ENCODE results near the gene RFC1.

The RFC1 gene

DNA sequence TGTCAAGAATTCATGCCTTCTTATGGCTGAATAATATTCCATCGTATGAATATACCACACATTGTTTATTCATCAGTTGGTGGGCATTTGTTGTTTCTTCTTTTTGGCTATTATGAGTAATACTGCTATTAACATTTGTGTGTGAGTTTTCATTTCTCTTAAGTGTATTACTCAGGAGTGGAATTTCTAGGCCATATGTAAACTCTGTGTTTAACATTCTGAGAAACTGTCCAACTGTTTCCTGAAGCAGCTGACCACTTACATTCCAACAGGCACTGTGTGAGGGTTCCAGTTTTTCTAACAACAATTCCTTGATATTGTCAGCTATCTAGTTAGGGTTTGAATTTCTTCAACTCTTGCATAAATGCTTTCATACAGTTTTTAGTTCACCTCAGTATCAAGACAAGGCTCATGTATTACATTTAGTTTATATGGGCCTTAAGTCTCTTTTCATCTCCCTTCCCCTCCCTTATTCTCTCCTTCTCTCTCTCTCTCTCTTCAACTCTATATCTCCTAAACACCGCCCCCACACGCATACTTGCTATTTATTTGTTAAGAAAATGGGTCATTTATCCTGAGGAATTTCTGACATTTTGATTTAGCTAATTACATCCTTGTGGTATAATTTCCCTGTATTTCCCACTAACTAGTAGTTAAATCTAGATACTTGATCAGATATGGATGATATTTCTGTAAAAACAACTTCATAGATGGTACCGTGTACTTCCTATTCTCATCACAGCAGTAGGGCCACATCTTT is 106.4 kb downstream of the RFC1 start:
- Histone ChIP-seq H3K79me2 (ENCODE audit: control insufficient read depth, low read length) (no peaks in the 10 kb centered on the region), H3K9me2 (replicated peaks; ENCODE audit: control insufficient read depth, low read length) (no peaks in the 10 kb centered on the region), H3K4me2 (ENCODE audit: low read length) (no peak overlapping the region), H4K20me1 (ENCODE audit: control insufficient read depth, insufficient read depth, low read depth, low read length) (no peaks in the 10 kb centered on the region), H3K27me3 (ENCODE audit: control insufficient read depth, low read length) (no peaks in the 10 kb centered on the region), H3K9me3 (ENCODE audit: control insufficient read depth, insufficient read depth, low read length) (no peaks in the 10 kb centered on the region), H3K27ac (ENCODE audit: low read depth, low read length) (no peak overlapping the region), H3F3A (ENCODE audit: control insufficient read depth, insufficient read depth) (peaks cover 5% of the 10 kb centered on the region; the same call in 1 of the 2 replicates), H3K4me1 (ENCODE audit: control insufficient read depth, low read length) (no peaks in the 10 kb centered on the region), H3K4me3 (ENCODE audit: low read length) (no peak overlapping the region), H3K36me3 (ENCODE audit: control insufficient read depth, low read length) (peaks cover 24% of the 10 kb centered on the region)
- no peak for TF ChIP-seq EZH2phosphoT487 (IDR thresholded peaks at IDR 0.05; ENCODE audit: borderline replicate concordance, low read length)
- TF ChIP-seq, protein P1, sequence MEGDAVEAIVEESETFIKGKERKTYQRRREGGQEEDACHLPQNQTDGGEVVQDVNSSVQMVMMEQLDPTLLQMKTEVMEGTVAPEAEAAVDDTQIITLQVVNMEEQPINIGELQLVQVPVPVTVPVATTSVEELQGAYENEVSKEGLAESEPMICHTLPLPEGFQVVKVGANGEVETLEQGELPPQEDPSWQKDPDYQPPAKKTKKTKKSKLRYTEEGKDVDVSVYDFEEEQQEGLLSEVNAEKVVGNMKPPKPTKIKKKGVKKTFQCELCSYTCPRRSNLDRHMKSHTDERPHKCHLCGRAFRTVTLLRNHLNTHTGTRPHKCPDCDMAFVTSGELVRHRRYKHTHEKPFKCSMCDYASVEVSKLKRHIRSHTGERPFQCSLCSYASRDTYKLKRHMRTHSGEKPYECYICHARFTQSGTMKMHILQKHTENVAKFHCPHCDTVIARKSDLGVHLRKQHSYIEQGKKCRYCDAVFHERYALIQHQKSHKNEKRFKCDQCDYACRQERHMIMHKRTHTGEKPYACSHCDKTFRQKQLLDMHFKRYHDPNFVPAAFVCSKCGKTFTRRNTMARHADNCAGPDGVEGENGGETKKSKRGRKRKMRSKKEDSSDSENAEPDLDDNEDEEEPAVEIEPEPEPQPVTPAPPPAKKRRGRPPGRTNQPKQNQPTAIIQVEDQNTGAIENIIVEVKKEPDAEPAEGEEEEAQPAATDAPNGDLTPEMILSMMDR (IDR thresholded peaks at IDR 0.05; ENCODE audit: low read depth, low read length, poor library complexity, severe bottlenecking) = no peak

DNA sequence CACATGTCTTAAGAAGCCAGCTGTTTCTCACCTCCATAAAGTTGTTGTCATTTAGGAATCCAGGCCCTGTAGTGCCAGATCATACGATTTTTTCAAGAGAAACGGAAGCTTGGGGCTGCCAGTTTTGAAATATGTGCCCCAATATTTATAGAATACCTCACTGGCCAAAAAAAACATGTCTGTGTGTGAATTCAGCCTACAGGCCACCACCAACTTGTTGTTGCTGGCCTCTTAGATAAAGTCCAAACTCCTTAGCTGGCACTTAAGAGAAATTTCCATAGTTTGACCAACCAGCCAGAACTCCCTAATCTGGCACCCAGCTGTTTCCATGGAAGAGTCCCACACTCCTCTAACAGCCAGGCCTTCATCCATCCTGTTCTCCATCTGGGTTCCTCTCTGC is 109.7 kb downstream of the RFC1 start:
- no peak overlapping the region for H3K27ac ChIP-seq (ENCODE audit: low read depth, low read length)
- no peaks in the 10 kb centered on the region for H3K27me3 ChIP-seq (ENCODE audit: control insufficient read depth, low read length)
- H3K4me2 ChIP-seq (ENCODE audit: low read length) = no peak overlapping the region
- no peaks in the 10 kb centered on the region for H3K79me2 ChIP-seq (ENCODE audit: control insufficient read depth, low read length)
- H3K4me1 ChIP-seq (ENCODE audit: control insufficient read depth, low read length) = no peaks in the 10 kb centered on the region
- H3K36me3 ChIP-seq (ENCODE audit: control insufficient read depth, low read length) = peaks cover 22% of the 10 kb centered on the region
- TF ChIP-seq EZH2phosphoT487 (IDR thresholded peaks at IDR 0.05; ENCODE audit: borderline replicate concordance, low read length) = no peak
- TF ChIP-seq, protein P1 (IDR thresholded peaks at IDR 0.05; ENCODE audit: low read depth, low read length, poor library complexity, severe bottlenecking) = no peak
- no peaks in the 10 kb centered on the region for H3K9me2 ChIP-seq (replicated peaks; ENCODE audit: control insufficient read depth, low read length)
- no peak overlapping the region for H3K4me3 ChIP-seq (ENCODE audit: low read length)
- no peaks in the 10 kb centered on the region for H4K20me1 ChIP-seq (ENCODE audit: control insufficient read depth, insufficient read depth, low read depth, low read length)
- peaks cover 5% of the 10 kb centered on the region; the same call in 1 of the 2 replicates for H3F3A ChIP-seq (ENCODE audit: control insufficient read depth, insufficient read depth)
- H3K9me3 ChIP-seq (ENCODE audit: control insufficient read depth, insufficient read depth, low read length) = no peaks in the 10 kb centered on the region

DNA sequence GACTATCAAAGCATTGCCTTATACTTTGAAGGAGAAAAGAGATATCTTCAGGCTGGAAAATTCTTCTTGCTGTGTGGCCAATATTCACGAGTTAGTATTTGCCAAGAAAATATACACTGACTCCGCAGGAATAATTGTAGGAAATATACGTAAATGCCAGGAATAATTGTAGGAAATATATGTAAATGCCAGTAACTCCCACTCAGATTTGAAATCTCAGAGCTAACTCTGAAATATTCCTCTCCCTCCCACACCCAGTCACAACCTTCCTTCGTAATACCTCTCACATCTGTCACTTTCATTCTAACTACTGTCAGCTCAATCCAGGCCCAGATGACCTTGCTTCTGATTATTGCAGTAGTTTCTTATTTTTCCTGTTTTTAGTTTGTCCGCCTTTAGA is 110.3 kb downstream of the RFC1 start:
- H3K4me1 ChIP-seq (ENCODE audit: control insufficient read depth, low read length) = no peaks in the 10 kb centered on the region
- H3K79me2 ChIP-seq (ENCODE audit: control insufficient read depth, low read length) = no peaks in the 10 kb centered on the region
- H3K9me3 ChIP-seq (ENCODE audit: control insufficient read depth, insufficient read depth, low read length) = no peaks in the 10 kb centered on the region
- no peak overlapping the region for H3K4me2 ChIP-seq (ENCODE audit: low read length)
- H4K20me1 ChIP-seq (ENCODE audit: control insufficient read depth, insufficient read depth, low read depth, low read length) = no peaks in the 10 kb centered on the region
- H3F3A ChIP-seq (ENCODE audit: control insufficient read depth, insufficient read depth) = peaks cover 5% of the 10 kb centered on the region; the same call in 1 of the 2 replicates
- H3K27ac ChIP-seq (ENCODE audit: low read depth, low read length) = no peak overlapping the region
- H3K9me2 ChIP-seq (replicated peaks; ENCODE audit: control insufficient read depth, low read length) = no peaks in the 10 kb centered on the region
- H3K4me3 ChIP-seq (ENCODE audit: low read length) = no peak overlapping the region
- no peaks in the 10 kb centered on the region for H3K27me3 ChIP-seq (ENCODE audit: control insufficient read depth, low read length)
- TF ChIP-seq, protein P1 (IDR thresholded peaks at IDR 0.05; ENCODE audit: low read depth, low read length, poor library complexity, severe bottlenecking) = no peak
- no peak for TF ChIP-seq EZH2phosphoT487 (IDR thresholded peaks at IDR 0.05; ENCODE audit: borderline replicate concordance, low read length)
- peaks cover 21% of the 10 kb centered on the region for H3K36me3 ChIP-seq (ENCODE audit: control insufficient read depth, low read length)
